SU-DHL-6 (cell line): Measurements from ENCODE around the gene CYP24A1.

Experiments
- CTCF ChIP-seq: fragments of 200-600 bp; sonication (generic); IDR thresholded peaks from one replicate; pipeline ENCODE4 v1.5.1; 2017; ENCODE audit warnings: antibody characterized with exemption, mild to moderate bottlenecking, low read length, moderate library complexity; ENCODE audit not compliant: insufficient read depth, poor library complexity, severe bottlenecking
- EZH2phosphoT487 ChIP-seq: fragments of 200-600 bp; sonication (generic), shearing (Covaris generic); conservative IDR thresholded peaks from 2 replicates; pipeline ENCODE4 v1.6.1; 2018; ENCODE audit warnings: mild to moderate bottlenecking, antibody characterized with exemption, low read length, moderate library complexity, mixed read lengths

- TF ChIP-seq CTCF = no peak
- no peak for TF ChIP-seq EZH2phosphoT487
Observed at GRCh38 chr20:54110041-54110440, 63.7 kb downstream of the CYP24A1 start.
